Measurements from ENCODE around the gene EFNB3. TPM values are rescaled to one million over a fixed set of nuclear protein-coding genes. Genes with fewer than 3 reads are reported as not detected.

The EFNB3 gene
- total RNA-seq, 6 donors from 2014 or later: 0.22 to 5.0 (median 0.98) TPM

GRCh38 chr17:7732981-7733539, 28.1 kb downstream of the EFNB3 start:
- peak in 1 of 2 donors; percentile 34 for DNase-seq
- Histone ChIP-seq H3K4me1 (peaks cover 0 to 3% (median 0%) of the 10 kb centered on the region in 4 donors), H3K27ac (no peak overlapping the region), H3K4me3 (no peak overlapping the region), H3K36me3 (no peaks in the 10 kb centered on the region), H3K27me3 (no peaks in the 10 kb centered on the region), H3K9me3 (no peaks in the 10 kb centered on the region)
- TF ChIP-seq CTCF (IDR thresholded peaks at IDR 0.05): no peak
- peak; percentile 10 to 49 for ATAC-seq (ENCODE audit: low FRiP score in 2 of 2)
- WGBS, 2 donors: 71 to 78% methylated on average over 7 to 14 of the region's 14 CpGs

GRCh38 chr17:7737601-7738000, 32.6 kb downstream of the EFNB3 start:
- no peaks in the 10 kb centered on the region for H3K9me3 ChIP-seq
- WGBS, 2 donors: 86 to 91% methylated on average over 5 of the region's 5 CpGs
- H3K36me3 ChIP-seq: no peaks in the 10 kb centered on the region
- H3K4me1 ChIP-seq: peaks cover 0 to 3% (median 0%) of the 10 kb centered on the region in 4 donors
- no peak for TF ChIP-seq EP300 (IDR thresholded peaks at IDR 0.05)
- TF ChIP-seq POLR2A (IDR thresholded peaks at IDR 0.05): no peak
- TF ChIP-seq CTCF (IDR thresholded peaks at IDR 0.05): no peak
- no peak for TF ChIP-seq POLR2AphosphoS5 (IDR thresholded peaks at IDR 0.05)
- no peaks in the 10 kb centered on the region for H3K27me3 ChIP-seq
- H3K4me3 ChIP-seq: no peak overlapping the region
- H3K27ac ChIP-seq: no peak overlapping the region
- ATAC-seq (ENCODE audit: low FRiP score in 2 of 2) (peak in 1 of 2 donors; percentile 12), DNase-seq (no peak)

GRCh38 chr17:7739746-7740145, 34.7 kb downstream of the EFNB3 start:
- WGBS, 2 donors: 62 to 63% methylated on average over 14 of the region's 14 CpGs
- ATAC-seq (ENCODE audit: low FRiP score in 2 of 2) (no peak), DNase-seq (no peak)
- Histone ChIP-seq H3K27me3 (no peaks in the 10 kb centered on the region), H3K36me3 (no peaks in the 10 kb centered on the region), H3K27ac (no peak overlapping the region), H3K4me3 (no peak overlapping the region), H3K4me1 (peaks cover 0 to 10% (median 2%) of the 10 kb centered on the region in 4 donors), H3K9me3 (no peaks in the 10 kb centered on the region)
- TF ChIP-seq CTCF (IDR thresholded peaks at IDR 0.05) (no peak), POLR2AphosphoS5 (IDR thresholded peaks at IDR 0.05) (no peak), EP300 (IDR thresholded peaks at IDR 0.05) (no peak)

- ATAC-seq (ENCODE audit: low FRiP score in 2 of 2) (no peak), DNase-seq (peak in 1 of 2 donors; percentile 75)
- Histone ChIP-seq H3K4me1 (peaks cover 0 to 16% (median 2%) of the 10 kb centered on the region in 4 donors), H3K36me3 (no peaks in the 10 kb centered on the region), H3K9me3 (no peaks in the 10 kb centered on the region), H3K4me3 (no peak overlapping the region), H3K27me3 (no peaks in the 10 kb centered on the region), H3K27ac (no peak overlapping the region)
- 64 to 81% methylated on average over 40 to 41 of the region's 42 CpGs for WGBS, 2 donors
- TF ChIP-seq POLR2AphosphoS5 (IDR thresholded peaks at IDR 0.05) (no peak), CTCF (IDR thresholded peaks at IDR 0.05) (no peak), EP300 (IDR thresholded peaks at IDR 0.05) (no peak), POLR2A (IDR thresholded peaks at IDR 0.05) (no peak)
These were observed 35.5 kb downstream of the EFNB3 start for GRCh38 chr17:7740481-7741001.

GRCh38 chr17:7742729-7743128, 37.7 kb downstream of the EFNB3 start:
- Histone ChIP-seq H3K27me3 (no peaks in the 10 kb centered on the region), H3K9me3 (no peaks in the 10 kb centered on the region), H3K4me1 (peaks cover 0 to 23% (median 4%) of the 10 kb centered on the region in 4 donors), H3K27ac (no peak overlapping the region), H3K4me3 (no peak overlapping the region), H3K36me3 (no peaks in the 10 kb centered on the region)
- no peak for ATAC-seq (ENCODE audit: low FRiP score in 2 of 2)
- TF ChIP-seq EP300 (IDR thresholded peaks at IDR 0.05) (no peak), POLR2AphosphoS5 (IDR thresholded peaks at IDR 0.05) (no peak), CTCF (IDR thresholded peaks at IDR 0.05) (no peak), POLR2A (IDR thresholded peaks at IDR 0.05) (no peak)
- 57 to 65% methylated on average over 10 of the region's 10 CpGs for WGBS, 2 donors
- no peak for DNase-seq

Measured in upper lobe of left lung (tissue), 6 donors.